GM03348 (cell line): ENCODE measurements around the gene CDK17.

ENCODE experiments used
- DNase-seq: peaks from one replicate; pipeline ENCODE4 v3.0.0; 2012; ENCODE audit warnings: low spot score

CDK17 gene

DNA sequence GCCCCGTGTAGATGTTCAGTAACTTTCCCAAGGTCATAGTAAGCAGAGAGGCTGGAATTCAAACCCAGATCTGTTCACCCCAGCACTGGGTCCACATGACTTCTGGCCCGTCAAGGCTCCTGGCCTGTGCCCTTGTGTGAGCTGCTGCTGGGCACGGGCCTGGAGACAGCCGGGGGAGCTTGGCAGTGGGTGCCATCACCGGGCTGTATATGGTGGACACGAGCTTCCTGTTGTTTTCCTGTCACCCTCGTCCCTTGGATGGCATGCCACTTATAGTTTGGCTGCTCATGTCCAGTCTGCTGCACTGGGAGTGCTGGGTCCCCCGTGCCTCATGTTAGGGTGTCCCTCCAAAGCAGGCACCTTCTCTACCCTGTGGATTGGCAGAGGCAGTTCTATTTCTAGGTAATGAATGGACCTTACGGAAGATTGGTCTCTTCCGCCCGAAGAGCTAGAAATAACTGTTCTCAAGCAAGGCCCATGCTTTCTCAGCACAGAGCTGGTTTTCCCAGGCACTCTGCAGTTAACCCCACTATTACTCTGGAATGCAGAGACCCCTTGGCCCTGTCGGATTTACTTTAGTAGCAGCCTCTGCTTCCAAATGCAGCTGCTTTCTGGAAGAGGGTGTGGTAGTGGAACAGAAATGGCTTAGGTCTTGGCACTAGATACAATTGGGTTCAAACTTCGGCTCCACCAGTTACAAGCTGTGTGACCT is 161.7 kb downstream of the CDK17 start:
- DNase-seq: no peak

DNA sequence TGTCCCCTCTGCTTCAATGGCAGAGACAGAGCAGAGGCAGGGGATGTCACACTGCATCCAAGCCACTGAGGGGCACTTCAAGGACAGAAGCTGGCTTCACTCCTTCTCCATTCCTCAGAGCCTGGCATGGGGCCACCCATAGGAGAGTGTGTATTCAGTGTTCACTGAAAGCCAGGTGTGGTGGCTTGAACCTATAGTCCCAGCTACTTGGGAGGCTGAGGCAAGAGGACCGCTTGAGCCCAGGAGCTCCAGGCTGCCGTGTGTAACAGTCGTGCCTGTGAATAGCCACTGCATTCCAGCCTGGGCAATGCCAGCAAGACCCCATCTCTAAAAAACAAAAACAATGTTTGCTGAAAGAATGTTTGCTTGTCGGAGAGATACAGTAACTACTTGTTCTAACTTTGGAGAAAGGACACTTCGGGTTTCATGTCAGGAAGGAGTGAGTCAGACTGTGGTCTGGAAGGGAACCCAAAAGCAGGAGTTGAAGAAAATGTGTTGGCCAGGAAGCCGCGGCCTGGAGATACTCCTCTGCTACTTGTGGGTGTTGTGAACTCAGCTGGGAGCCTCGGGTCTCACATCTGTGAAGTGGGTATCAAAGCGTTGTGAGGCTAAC is 162.7 kb downstream of the CDK17 start:
- DNase-seq: peak; percentile 89

- DNase-seq: no peak
Measured at GRCh38 chr12:96237035-96237434, 163.2 kb downstream of the CDK17 start.

GRCh38 chr12:96236221-96236822 is 163.9 kb downstream of the CDK17 start:
- peak; percentile 66 for DNase-seq

GRCh38 chr12:96235484-96235826 is 164.8 kb downstream of the CDK17 start:
- DNase-seq: no peak

GRCh38 chr12:96234591-96235483 is 165.4 kb downstream of the CDK17 start:
- no peak for DNase-seq

- DNase-seq: peak; percentile 92
Measured at GRCh38 chr12:96233939-96234461, 166.2 kb downstream of the CDK17 start.

DNA sequence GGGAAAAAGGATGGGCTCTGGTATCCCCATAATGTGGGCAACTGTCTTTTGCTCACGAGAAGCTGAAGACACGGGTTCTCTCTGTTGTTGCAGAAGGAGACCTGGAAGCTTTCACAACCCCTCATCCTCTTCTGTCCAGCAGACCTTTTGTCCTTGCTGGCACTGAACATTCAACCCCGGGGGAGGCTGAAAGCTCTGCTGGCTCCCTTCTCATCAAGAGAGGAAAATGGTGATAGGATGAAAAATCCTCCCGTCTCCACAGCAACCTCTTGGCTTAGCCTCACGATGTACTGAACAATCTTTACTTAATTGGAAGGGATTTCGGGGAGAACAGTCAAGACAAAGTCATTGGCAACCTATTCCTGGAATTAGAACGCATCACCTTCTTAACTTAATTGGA is 167.1 kb downstream of the CDK17 start:
- DNase-seq: no peak

GRCh38 chr12:96230646-96231045 is 169.6 kb downstream of the CDK17 start:
- no peak for DNase-seq

GRCh38 chr12:96228566-96229248 is 171.5 kb downstream of the CDK17 start:
- DNase-seq: no peak
